IMR-90 (cell line): ENCODE data around the gene AGGF1. TPM values are rescaled to one million over a fixed set of nuclear protein-coding genes. Genes with fewer than 3 reads are reported as not detected.
"Not testable (repeated sequence)": the region's sequence is repeated elsewhere in the genome, so short reads cannot be mapped to it uniquely, and the experiment has no call there.

Experiments used
- ATAC-seq: fragments of 200-7000 bp; cut with Tn5 transposase; 2 replicates; pipeline ENCODE4 v1.9.1; 2020; ENCODE audit warnings: low read depth, mild to moderate bottlenecking, moderate library complexity
- BruUV-seq: library from RNA; stranded (reverse); fragments of 400-500 nt; replicated peaks from 2 replicates; lab custom pipeline; 2021; lab: Mats Ljungman, UMichigan
- CTCF ChIA-PET: fragments of 300-600 bp; formaldehyde crosslinking; extraction: SDS; loops from one replicate; lab custom pipeline; 2021; ENCODE audit warnings: antibody characterized with exemption; lab: Yijun Ruan, JAX
- POLR2A ChIA-PET: fragments of 300-600 bp; sonication (Branson Sonifier 250); formaldehyde crosslinking; loops from one replicate; lab custom pipeline; 2022; ENCODE audit warnings: antibody characterized with exemption; ENCODE audit not compliant: unreplicated experiment; lab: Charles Lee
- DNase-seq: peaks from one replicate; pipeline ENCODE4 v3.0.0; 2013
- H2AFZ ChIP-seq: replicated peaks from 2 replicates; pipeline ENCODE3; 2013; ENCODE audit warnings: low read length, mild to moderate bottlenecking; ENCODE audit not compliant: poor library complexity
- H2AK5ac ChIP-seq: 2 replicates; pipeline ENCODE4 v1.6.1; 2013; ENCODE audit warnings: low read depth, low read length, inconsistent platforms
- H2AK9ac ChIP-seq: replicated peaks from 2 replicates; pipeline ENCODE3; 2013; ENCODE audit warnings: mild to moderate bottlenecking, low read depth, low read length, moderate library complexity; ENCODE audit not compliant: poor library complexity
- H2BK120ac ChIP-seq: 2 replicates; pipeline ENCODE4 v1.6.1; 2013; ENCODE audit warnings: low read depth, low read length, inconsistent platforms
- H2BK15ac ChIP-seq: 3 replicates; pipeline ENCODE4 v1.6.1; 2013; ENCODE audit warnings: low read depth, low read length, inconsistent platforms
- H2BK20ac ChIP-seq: 2 replicates; pipeline ENCODE4 v1.6.1; 2013; ENCODE audit warnings: low read depth, mild to moderate bottlenecking, inconsistent platforms, low read length, moderate library complexity
- H2BK5ac ChIP-seq: 2 replicates; pipeline ENCODE4 v1.6.1; 2013; ENCODE audit warnings: mild to moderate bottlenecking, low read depth, low read length, inconsistent platforms; ENCODE audit not compliant: poor library complexity, severe bottlenecking
- H3K14ac ChIP-seq: replicated peaks from 2 replicates; pipeline ENCODE4 v1.6.1; 2013; ENCODE audit warnings: low read depth, low read length, inconsistent platforms
- H3K18ac ChIP-seq: 2 replicates; pipeline ENCODE4 v1.6.1; 2013; ENCODE audit warnings: low read depth, low read length, control low read depth
- H3K23ac ChIP-seq: 2 replicates; pipeline ENCODE4 v1.6.1; 2013; ENCODE audit warnings: low read depth, low read length, inconsistent platforms
- H3K27ac ChIP-seq: 2 replicates; pipeline ENCODE4 v1.5.1; 2013; ENCODE audit warnings: mild to moderate bottlenecking, control low read depth, low read length; ENCODE audit not compliant: insufficient read depth
- H3K27me3 ChIP-seq: 2 replicates; pipeline ENCODE4 v1.6.1; 2013; ENCODE audit warnings: low read length; ENCODE audit not compliant: control insufficient read depth, insufficient read depth
- H3K36me3 ChIP-seq: 2 replicates; pipeline ENCODE4 v1.6.1; 2013; ENCODE audit warnings: low read length, mixed read lengths; ENCODE audit not compliant: control insufficient read depth, insufficient read depth
- H3K4ac ChIP-seq: 2 replicates; pipeline ENCODE4 v1.6.1; 2013; ENCODE audit warnings: low read depth, low read length, inconsistent platforms
- H3K4me1 ChIP-seq: 2 replicates; pipeline ENCODE4 v1.6.1; 2013; ENCODE audit warnings: low read length, mixed read lengths; ENCODE audit not compliant: control insufficient read depth, insufficient read depth
- H3K4me2 ChIP-seq: 2 replicates; pipeline ENCODE4 v1.6.1; 2013; ENCODE audit warnings: low read depth, mild to moderate bottlenecking, control low read depth, low read length, moderate library complexity
- H3K4me3 ChIP-seq: 2 replicates; pipeline ENCODE4 v1.5.1; 2013; ENCODE audit warnings: low read depth, mild to moderate bottlenecking, control low read depth, low read length, moderate library complexity; ENCODE audit not compliant: insufficient read depth
- H3K56ac ChIP-seq: 2 replicates; pipeline ENCODE4 v1.6.1; 2013; ENCODE audit warnings: low read length, inconsistent platforms; ENCODE audit not compliant: insufficient read depth; ENCODE audit errors: extremely low read depth
- H3K79me1 ChIP-seq, 2 experiments: 2 replicates each; pipeline ENCODE4 v1.6.1; 2013; ENCODE audit warnings: low read length in 2 of 2, inconsistent platforms in 1 of 2, low read depth in 1 of 2
- H3K9ac ChIP-seq: 2 replicates; pipeline ENCODE4 v1.6.1; 2013; ENCODE audit warnings: low read depth, low read length, control low read depth
- H3K9me1 ChIP-seq: 2 replicates; pipeline ENCODE4 v1.6.1; 2013; ENCODE audit warnings: low read length, inconsistent platforms; ENCODE audit not compliant: insufficient read depth
- H3K9me3 ChIP-seq: 2 replicates; pipeline ENCODE4 v1.6.1; 2013; ENCODE audit warnings: low read length; ENCODE audit not compliant: control insufficient read depth, insufficient read depth
- H4K20me1 ChIP-seq: 2 replicates; pipeline ENCODE4 v1.6.1; 2013; ENCODE audit warnings: low read length, inconsistent platforms; ENCODE audit not compliant: insufficient read depth
- H4K5ac ChIP-seq: 2 replicates; pipeline ENCODE4 v1.6.1; 2013; ENCODE audit warnings: mild to moderate bottlenecking, low read depth, low read length, control low read depth
- H4K8ac ChIP-seq, 2 experiments: 2 replicates each; pipeline ENCODE4 v1.6.1; 2013; ENCODE audit warnings: low read depth in 2 of 2, low read length in 2 of 2, control low read depth in 1 of 2, inconsistent platforms in 1 of 2
- H4K91ac ChIP-seq: 2 replicates; pipeline ENCODE4 v1.6.1; 2013; ENCODE audit warnings: low read depth, low read length, inconsistent platforms; ENCODE audit not compliant: insufficient read depth
- WGBS, 2 experiments: methylation state at CpG; one replicate each; pipeline versions ENCODE4 v1.1.5 to v1.1.7; 2013; ENCODE audit warnings: missing lambda C conversion rate in 2 of 2; ENCODE audit not compliant: insufficient read length in 1 of 2; ENCODE audit errors: extremely low coverage in 2 of 2; 5-methylcytosine and 5-hydroxymethylcytosine counted together
- dilution Hi-C: fragments of 300-500 bp; cut with HindIII; formaldehyde crosslinking; loops from one replicate; pipeline ENCODE4 v1.14.3; 2018; ENCODE audit warnings: low sequenced_read_pairs; ENCODE audit not compliant: unreplicated experiment
- in situ Hi-C: fragments of 300-500 bp; cut with MboI; formaldehyde crosslinking; loops from 3 replicates; pipeline ENCODE4 v1.14.3; 2019; ENCODE audit warnings: low sequenced_read_pairs, inconsistent platforms, mixed read lengths
- intact Hi-C: fragments of 100-400 bp; cut with micrococcal nuclease; formaldehyde crosslinking; loops from 2 replicates; pipeline ENCODE4 v1.10.0; 2022
- polyA plus RNA-seq, 3 experiments: library from polyadenylated mRNA; depleted of rRNA; stranded (reverse); fragments of >200 nt; gene quantifications; 2 replicates each; pipeline ENCODE4 v1.2.3, GENCODE V29; 2012; ENCODE audit warnings: low replicate concordance in 1 of 3
- total RNA-seq: library from RNA; depleted of rRNA; stranded (reverse); fragments of >200 nt; gene quantifications from 2 replicates; pipeline ENCODE4 v1.2.3, GENCODE V29; 2012

Gene AGGF1
- total and polyA plus RNA-seq, 2 of the 4 experiments (the other 2 are of a cell fraction) = 7.3 to 8.4 TPM

DNA sequence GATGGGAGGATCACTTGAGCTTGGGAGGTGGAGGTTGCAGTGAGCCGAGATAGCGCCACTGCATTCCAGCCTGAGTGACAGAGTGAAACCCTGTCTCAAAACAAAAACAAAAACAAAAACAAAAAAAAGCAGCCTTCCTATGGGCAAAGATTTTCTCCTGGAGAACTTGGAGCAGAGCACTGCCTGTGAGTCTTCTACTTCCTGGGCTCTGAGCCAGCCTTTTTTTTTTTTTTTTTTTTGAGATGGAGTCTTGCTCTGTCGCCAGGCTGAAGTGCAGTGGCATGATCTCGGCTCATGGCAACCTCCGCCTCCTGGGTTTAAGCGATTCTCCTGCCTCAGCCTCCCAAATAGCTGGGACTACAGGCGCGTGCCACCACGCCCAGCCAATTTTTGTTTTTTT lies 36.8 kb upstream of the AGGF1 start:
- H3K23ac ChIP-seq, CTCF ChIA-PET, H2BK5ac ChIP-seq, H3K36me3 ChIP-seq, H3K9me3 ChIP-seq, BruUV-seq, H2AK9ac ChIP-seq, H3K4me1 ChIP-seq, H3K4me3 ChIP-seq, H4K20me1 ChIP-seq, H3K4ac ChIP-seq, H3K9ac ChIP-seq, DNase-seq, H2BK15ac ChIP-seq, H2BK20ac ChIP-seq, H3K18ac ChIP-seq, H3K9me1 ChIP-seq, dilution Hi-C loops, H3K79me1 ChIP-seq, H3K27ac ChIP-seq, in situ Hi-C loops, intact Hi-C loops, POLR2A ChIA-PET, H4K91ac ChIP-seq, H4K5ac ChIP-seq, H3K14ac ChIP-seq, H2AK5ac ChIP-seq, H3K27me3 ChIP-seq, H3K56ac ChIP-seq, ATAC-seq, H4K8ac ChIP-seq, H3K4me2 ChIP-seq, H2AFZ ChIP-seq, H2BK120ac ChIP-seq: not testable (repeated sequence)
- no CpG with 5 or more reads among the region's 9 CpGs for WGBS, 2 experiments
